ENCODE data around the gene ANK2.
A peak's percentile ranks its signal among the peaks of the same experiment; 100 is the strongest.

ANK2 gene

DNA sequence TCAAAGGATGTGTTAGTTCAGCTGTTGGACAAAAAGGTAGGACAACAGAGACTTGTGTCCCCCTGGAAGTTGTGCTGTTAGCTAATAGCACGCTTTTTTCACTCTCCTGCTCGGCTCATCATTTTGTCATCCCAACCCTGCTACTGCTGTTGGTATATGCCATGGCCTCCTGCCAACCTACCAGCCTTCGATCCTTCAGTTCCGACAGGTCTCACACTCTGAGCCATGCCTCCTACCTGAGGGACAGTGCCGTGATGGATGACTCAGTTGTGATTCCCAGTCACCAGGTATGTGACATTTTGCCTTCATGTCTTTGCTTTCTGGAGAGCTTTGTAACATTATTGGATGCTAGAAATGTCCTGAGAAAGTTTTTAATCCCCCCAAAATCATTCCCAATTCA is 268.1 kb downstream of the ANK2 start:
- DNase-seq, result no peak
- H3K9me3 ChIP-seq, result no peaks in the 10 kb centered on the region
- no peak overlapping the region for H3K4me3 ChIP-seq (ENCODE audit: low read depth, low read length)
- peaks cover 4% of the 10 kb centered on the region; the same call in 1 of the 2 replicates for H3K36me3 ChIP-seq
- TF ChIP-seq, protein P1, sequence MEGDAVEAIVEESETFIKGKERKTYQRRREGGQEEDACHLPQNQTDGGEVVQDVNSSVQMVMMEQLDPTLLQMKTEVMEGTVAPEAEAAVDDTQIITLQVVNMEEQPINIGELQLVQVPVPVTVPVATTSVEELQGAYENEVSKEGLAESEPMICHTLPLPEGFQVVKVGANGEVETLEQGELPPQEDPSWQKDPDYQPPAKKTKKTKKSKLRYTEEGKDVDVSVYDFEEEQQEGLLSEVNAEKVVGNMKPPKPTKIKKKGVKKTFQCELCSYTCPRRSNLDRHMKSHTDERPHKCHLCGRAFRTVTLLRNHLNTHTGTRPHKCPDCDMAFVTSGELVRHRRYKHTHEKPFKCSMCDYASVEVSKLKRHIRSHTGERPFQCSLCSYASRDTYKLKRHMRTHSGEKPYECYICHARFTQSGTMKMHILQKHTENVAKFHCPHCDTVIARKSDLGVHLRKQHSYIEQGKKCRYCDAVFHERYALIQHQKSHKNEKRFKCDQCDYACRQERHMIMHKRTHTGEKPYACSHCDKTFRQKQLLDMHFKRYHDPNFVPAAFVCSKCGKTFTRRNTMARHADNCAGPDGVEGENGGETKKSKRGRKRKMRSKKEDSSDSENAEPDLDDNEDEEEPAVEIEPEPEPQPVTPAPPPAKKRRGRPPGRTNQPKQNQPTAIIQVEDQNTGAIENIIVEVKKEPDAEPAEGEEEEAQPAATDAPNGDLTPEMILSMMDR (IDR thresholded peaks at IDR 0.05; ENCODE audit: low read depth, low read length), result no peak
- no peaks in the 10 kb centered on the region for H3K4me1 ChIP-seq
- H3K27me3 ChIP-seq, result no peaks in the 10 kb centered on the region

DNA sequence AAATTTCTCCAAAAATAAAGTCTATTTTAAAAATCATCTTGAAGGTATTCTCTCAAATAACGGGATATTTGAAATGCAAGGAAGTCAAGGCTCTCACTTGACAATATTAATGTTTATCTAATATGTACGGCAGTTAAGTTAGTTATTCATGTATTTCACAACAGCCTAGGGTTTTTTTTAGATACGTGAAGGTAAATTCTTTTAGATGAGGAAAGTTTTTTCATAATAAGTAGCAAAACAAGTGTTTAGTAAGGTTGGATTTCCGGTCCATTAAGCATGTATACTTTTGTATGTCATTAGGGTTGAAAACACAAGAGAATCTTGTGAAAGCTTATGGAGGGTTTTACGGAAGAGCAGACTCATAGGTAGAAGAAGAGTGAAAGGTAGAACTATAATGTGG is 273.3 kb downstream of the ANK2 start:
- TF ChIP-seq, protein P1 (IDR thresholded peaks at IDR 0.05; ENCODE audit: low read depth, low read length), result no peak

DNA sequence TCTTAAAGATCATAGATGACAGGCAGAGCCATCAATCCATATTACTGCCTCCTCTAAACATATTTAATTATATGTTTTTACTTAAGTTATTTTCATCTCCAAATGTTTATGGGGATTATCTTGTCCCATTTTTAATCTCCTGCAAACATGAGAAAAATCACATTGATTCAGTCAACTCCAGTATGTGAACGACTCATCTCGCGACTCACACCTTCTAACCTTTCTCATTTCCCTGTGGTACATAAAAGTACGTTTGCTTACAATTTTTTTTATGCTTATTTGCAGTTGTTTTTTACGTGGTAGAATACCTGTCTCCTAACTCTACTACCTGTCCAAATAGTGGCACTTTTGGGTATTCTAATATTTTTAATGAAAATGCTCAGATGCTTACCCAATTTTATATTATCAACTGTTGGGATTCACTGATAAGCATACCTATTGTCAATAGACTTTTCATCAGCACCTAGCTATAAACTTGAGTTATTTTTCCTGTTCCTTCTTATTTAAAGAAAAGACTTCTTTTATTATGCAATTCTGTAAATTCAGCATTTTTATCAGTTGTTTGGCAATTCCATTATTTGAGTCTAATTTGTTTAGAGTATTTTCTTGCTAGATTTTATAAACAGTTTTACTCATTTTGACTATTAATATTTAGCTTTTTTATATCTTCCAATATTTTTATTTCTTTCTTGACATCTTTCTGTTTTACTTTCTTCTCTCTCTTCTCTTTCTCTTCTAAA is 276.6 kb downstream of the ANK2 start:
- no peaks in the 10 kb centered on the region for H3K4me1 ChIP-seq
- no peaks in the 10 kb centered on the region for H3K9me3 ChIP-seq
- H3K36me3 ChIP-seq, result peaks cover 3% of the 10 kb centered on the region; the same call in 1 of the 2 replicates
- no peaks in the 10 kb centered on the region for H3K27me3 ChIP-seq
- no peak overlapping the region for H3K4me3 ChIP-seq (ENCODE audit: low read depth, low read length)
- DNase-seq, result no peak
- TF ChIP-seq, protein P1 (IDR thresholded peaks at IDR 0.05; ENCODE audit: low read depth, low read length), result no peak

More for the DNA sequence above, 273.3 kb downstream of the ANK2 start:
- H3K4me3 ChIP-seq (ENCODE audit: low read depth, low read length), result no peak overlapping the region
- H3K9me3 ChIP-seq, result no peaks in the 10 kb centered on the region
- H3K27me3 ChIP-seq, result no peaks in the 10 kb centered on the region
- no peak for DNase-seq
- no peaks in the 10 kb centered on the region for H3K4me1 ChIP-seq
- H3K36me3 ChIP-seq, result no peaks in the 10 kb centered on the region

DNA sequence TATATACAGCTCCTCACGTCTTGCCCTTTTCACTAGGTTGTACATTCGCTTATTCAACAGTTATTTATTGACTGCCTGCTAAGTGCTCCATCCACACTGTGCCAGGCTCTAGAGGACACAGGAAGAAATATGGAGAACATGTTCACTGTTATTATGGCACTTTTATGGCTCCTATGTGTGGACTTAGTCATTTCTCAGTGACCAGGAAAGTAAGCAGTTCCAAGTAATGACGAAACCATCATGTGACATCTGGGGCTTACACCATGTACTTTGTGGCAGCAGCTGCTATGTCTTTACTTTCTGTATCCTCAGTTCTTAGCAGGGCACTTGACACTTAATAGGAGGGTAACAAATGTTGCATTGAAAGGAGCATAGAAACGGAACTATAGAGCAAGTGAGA is 278.0 kb downstream of the ANK2 start:
- no peak overlapping the region for H3K4me3 ChIP-seq (ENCODE audit: low read depth, low read length)
- H3K27me3 ChIP-seq, result no peaks in the 10 kb centered on the region
- TF ChIP-seq, protein P1 (IDR thresholded peaks at IDR 0.05; ENCODE audit: low read depth, low read length), result no peak
- no peaks in the 10 kb centered on the region for H3K4me1 ChIP-seq
- no peak for DNase-seq
- peaks cover 3% of the 10 kb centered on the region; the same call in 1 of the 2 replicates for H3K36me3 ChIP-seq
- no peaks in the 10 kb centered on the region for H3K9me3 ChIP-seq

DNA sequence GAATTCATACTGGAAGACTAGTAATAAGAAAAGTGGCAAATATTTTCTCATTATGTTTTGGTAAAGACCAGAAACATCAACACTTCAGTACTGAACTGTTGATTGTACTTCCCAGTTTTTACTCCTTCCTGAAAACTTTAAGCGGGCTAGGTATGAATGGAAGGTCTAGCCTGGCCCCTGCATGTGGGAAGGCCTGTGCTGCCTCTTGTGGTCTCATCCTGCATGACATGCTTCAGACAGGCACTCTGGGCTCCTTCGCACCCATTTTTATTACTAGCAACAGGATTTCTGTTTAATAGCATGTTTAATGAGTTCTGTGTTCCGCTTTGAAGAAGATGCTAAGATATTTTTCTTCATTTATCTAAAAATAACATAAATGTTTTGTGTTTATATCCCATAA is 279.1 kb downstream of the ANK2 start:
- H3K36me3 ChIP-seq, result peaks cover 6% of the 10 kb centered on the region; the same call in 1 of the 2 replicates
- no peaks in the 10 kb centered on the region for H3K4me1 ChIP-seq
- no peaks in the 10 kb centered on the region for H3K27me3 ChIP-seq
- peak; percentile 47 for DNase-seq
- no peak overlapping the region for H3K4me3 ChIP-seq (ENCODE audit: low read depth, low read length)
- TF ChIP-seq, protein P1 (IDR thresholded peaks at IDR 0.05; ENCODE audit: low read depth, low read length), result peak; percentile 69
- H3K9me3 ChIP-seq, result no peaks in the 10 kb centered on the region

DNA sequence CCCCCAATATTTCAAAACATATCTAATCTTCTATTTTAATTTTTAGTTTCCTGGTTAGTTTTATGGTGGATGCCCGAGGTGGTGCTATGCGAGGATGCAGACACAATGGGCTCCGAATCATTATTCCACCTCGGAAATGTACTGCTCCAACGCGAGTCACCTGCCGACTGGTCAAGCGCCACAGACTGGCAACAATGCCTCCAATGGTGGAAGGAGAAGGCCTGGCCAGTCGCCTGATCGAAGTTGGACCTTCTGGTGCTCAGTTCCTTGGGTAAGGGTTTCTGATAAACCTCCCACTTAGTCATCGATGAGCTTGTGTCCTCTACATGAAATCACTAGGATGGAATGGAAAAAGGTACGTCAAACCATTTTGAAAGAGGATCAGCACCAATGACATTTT is 280.7 kb downstream of the ANK2 start:
- H3K27me3 ChIP-seq, result no peaks in the 10 kb centered on the region
- no peaks in the 10 kb centered on the region for H3K9me3 ChIP-seq
- H3K4me3 ChIP-seq (ENCODE audit: low read depth, low read length), result no peak overlapping the region
- H3K36me3 ChIP-seq, result peaks cover 6% of the 10 kb centered on the region; the same call in 1 of the 2 replicates
- H3K4me1 ChIP-seq, result no peaks in the 10 kb centered on the region
- TF ChIP-seq, protein P1 (IDR thresholded peaks at IDR 0.05; ENCODE audit: low read depth, low read length), result no peak
- DNase-seq, result no peak

Data from BE2C (cell line).